WERI-Rb-1 (cell line): Measurements from ENCODE around the gene PARL.

Experiments used
- DNase-seq: peaks from one replicate; pipeline ENCODE4 v3.0.0-alpha.2; 2020
- H3K27ac ChIP-seq: fragments of 250-450 bp; sonication (Bioruptor Pico); 2 replicates; pipeline ENCODE4 v1.5.1; 2020; ENCODE audit warnings: mild to moderate bottlenecking, moderate library complexity
- H3K27me3 ChIP-seq: fragments of 250-450 bp; sonication (Bioruptor Pico); 2 replicates; pipeline ENCODE4 v1.5.1; 2021; ENCODE audit warnings: mild to moderate bottlenecking, low read depth, moderate library complexity; ENCODE audit not compliant: insufficient read depth, severe bottlenecking
- H3K36me3 ChIP-seq: fragments of 250-450 bp; sonication (Bioruptor Pico); 2 replicates; pipeline ENCODE4 v1.5.1; 2020; ENCODE audit warnings: mild to moderate bottlenecking, moderate library complexity
- H3K4me3 ChIP-seq: 2 replicates; pipeline ENCODE4 v1.5.1; 2011; ENCODE audit warnings: low read depth, mild to moderate bottlenecking, control low read depth, low read length
- H3K9me3 ChIP-seq: fragments of 250-450 bp; sonication (Bioruptor Pico); 2 replicates; pipeline ENCODE4 v1.5.1; 2021; ENCODE audit warnings: mild to moderate bottlenecking, moderate library complexity; ENCODE audit not compliant: severe bottlenecking
- CTCF ChIP-seq: IDR thresholded peaks from 2 replicates; pipeline ENCODE4 v1.5.1; 2011; ENCODE audit warnings: low read depth, mild to moderate bottlenecking, control low read depth, inconsistent platforms, low read length

The PARL gene

GRCh38 chr3:183837894-183838293, 46.8 kb downstream of the PARL start:
- no peaks in the 10 kb centered on the region for H3K27me3 ChIP-seq
- peaks cover 42% of the 10 kb centered on the region for H3K36me3 ChIP-seq
- no peaks in the 10 kb centered on the region for H3K9me3 ChIP-seq
- H3K4me3 ChIP-seq, result no peak overlapping the region
- no peak for DNase-seq
- no peak overlapping the region for H3K27ac ChIP-seq
- no peak for TF ChIP-seq CTCF

GRCh38 chr3:183837390-183837789, 47.3 kb downstream of the PARL start:
- Histone ChIP-seq H3K36me3 (peaks cover 47% of the 10 kb centered on the region), H3K27me3 (no peaks in the 10 kb centered on the region), H3K9me3 (no peaks in the 10 kb centered on the region), H3K4me3 (no peak overlapping the region), H3K27ac (no peak overlapping the region)
- no peak for TF ChIP-seq CTCF
- DNase-seq, result no peak

GRCh38 chr3:183833516-183833915, 51.2 kb downstream of the PARL start:
- Histone ChIP-seq H3K9me3 (no peaks in the 10 kb centered on the region), H3K27me3 (no peaks in the 10 kb centered on the region), H3K36me3 (peaks cover 14% of the 10 kb centered on the region), H3K4me3 (no peak overlapping the region), H3K27ac (no peak overlapping the region)
- TF ChIP-seq CTCF, result no peak
- DNase-seq, result no peak

- H3K27ac ChIP-seq, result no peak overlapping the region
- no peak for TF ChIP-seq CTCF
- no peaks in the 10 kb centered on the region for H3K9me3 ChIP-seq
- DNase-seq, result no peak
- no peaks in the 10 kb centered on the region for H3K27me3 ChIP-seq
- peaks cover 9% of the 10 kb centered on the region for H3K36me3 ChIP-seq
- no peak overlapping the region for H3K4me3 ChIP-seq
These were observed 54.5 kb downstream of the PARL start for GRCh38 chr3:183830187-183830586.

GRCh38 chr3:183829466-183829865, 55.2 kb downstream of the PARL start:
- Histone ChIP-seq H3K27me3 (no peaks in the 10 kb centered on the region), H3K9me3 (no peaks in the 10 kb centered on the region), H3K27ac (no peak overlapping the region), H3K36me3 (peaks cover 9% of the 10 kb centered on the region), H3K4me3 (no peak overlapping the region)
- no peak for DNase-seq
- no peak for TF ChIP-seq CTCF

- Histone ChIP-seq H3K36me3 (peaks cover 7% of the 10 kb centered on the region), H3K4me3 (no peak overlapping the region), H3K27ac (no peak overlapping the region), H3K9me3 (no peaks in the 10 kb centered on the region), H3K27me3 (no peaks in the 10 kb centered on the region)
- TF ChIP-seq CTCF, result no peak
- DNase-seq, result no peak
These were observed 56.2 kb downstream of the PARL start for GRCh38 chr3:183828538-183828870.
